ENCODE data around the gene ACSM6.

Gene ACSM6

DNA sequence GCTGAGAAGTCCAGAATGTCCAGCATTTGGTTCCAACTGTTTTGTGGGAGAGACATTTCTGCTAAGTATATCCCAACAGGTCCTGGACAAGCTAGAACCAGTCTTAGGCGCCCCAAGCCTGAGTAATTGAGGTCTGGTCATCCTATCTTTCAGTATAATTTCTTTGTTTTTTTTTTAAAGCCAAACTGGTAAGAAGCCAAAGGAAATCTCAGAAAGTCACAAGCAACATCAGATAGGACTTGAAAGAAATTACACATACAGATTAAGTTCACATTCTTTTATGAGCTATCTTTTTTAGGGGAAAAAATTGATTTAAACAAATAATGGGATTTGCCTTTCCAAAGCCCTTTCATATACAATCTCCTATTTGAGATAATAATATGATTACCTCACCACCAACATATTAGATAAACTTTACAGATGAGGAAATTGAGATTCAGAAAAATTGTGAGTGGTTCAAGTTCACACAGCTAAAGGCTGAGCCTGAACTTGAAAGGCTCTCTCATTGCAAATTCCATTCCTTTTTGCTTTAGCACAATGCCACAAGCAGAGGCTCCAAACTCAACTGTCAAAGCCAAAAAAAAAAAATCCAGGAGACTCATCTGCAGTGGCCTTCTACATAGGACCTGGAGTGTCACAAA is 81.8 kb downstream of the ACSM6 start:
- no peak for TF ChIP-seq CTCF (IDR thresholded peaks at IDR 0.05; ENCODE audit: extremely low read depth, missing control alignments)
- DNase-seq (ENCODE audit: low spot score): no peak

DNA sequence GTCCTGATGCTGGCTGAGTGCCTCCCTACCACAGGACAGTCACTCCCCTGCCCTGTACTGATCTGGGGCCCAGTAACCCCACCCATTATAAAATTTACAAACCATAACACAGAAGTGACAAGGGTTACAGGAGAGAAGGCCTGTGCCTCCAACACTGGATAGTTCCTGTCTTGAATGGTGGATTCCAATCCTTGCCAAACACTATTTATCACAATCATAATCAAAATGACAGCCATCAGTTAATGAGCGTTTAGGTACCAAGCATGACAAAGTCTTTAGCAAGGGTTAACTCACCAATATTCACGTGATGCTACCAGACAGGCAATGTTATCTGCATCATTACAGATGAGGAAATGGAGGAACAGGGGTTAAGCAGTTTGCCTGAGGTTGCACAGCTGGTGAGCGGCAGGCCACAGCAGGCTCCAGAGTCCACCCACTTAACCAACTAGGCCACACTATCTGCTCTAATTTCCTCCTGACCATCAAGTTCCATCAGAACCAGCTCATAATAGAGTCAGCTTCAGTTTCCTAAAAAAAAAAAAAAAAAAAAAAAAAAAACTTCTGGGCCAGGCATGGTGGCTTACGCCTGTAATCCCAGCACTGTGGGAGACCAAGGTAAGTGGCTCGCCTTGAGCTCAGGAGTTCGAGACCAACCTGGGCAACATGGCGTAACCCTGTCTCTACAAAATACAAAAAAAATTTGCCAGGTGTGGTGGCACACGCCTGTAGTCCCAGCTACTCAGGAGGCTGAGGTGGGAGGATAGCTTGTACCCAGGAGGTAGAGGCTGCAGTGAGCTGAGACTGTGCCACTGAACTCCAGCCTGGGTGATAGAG is 82.5 kb downstream of the ACSM6 start:
- no peak for DNase-seq (ENCODE audit: low spot score)

GRCh38 chr10:95277201-95277570 is 83.1 kb downstream of the ACSM6 start:
- DNase-seq (ENCODE audit: low spot score): no peak
- no peak for TF ChIP-seq CTCF (IDR thresholded peaks at IDR 0.05; ENCODE audit: extremely low read depth, missing control alignments)

More for the DNA sequence above, 82.5 kb downstream of the ACSM6 start:
- no peak for TF ChIP-seq CTCF (IDR thresholded peaks at IDR 0.05; ENCODE audit: extremely low read depth, missing control alignments)

DNA sequence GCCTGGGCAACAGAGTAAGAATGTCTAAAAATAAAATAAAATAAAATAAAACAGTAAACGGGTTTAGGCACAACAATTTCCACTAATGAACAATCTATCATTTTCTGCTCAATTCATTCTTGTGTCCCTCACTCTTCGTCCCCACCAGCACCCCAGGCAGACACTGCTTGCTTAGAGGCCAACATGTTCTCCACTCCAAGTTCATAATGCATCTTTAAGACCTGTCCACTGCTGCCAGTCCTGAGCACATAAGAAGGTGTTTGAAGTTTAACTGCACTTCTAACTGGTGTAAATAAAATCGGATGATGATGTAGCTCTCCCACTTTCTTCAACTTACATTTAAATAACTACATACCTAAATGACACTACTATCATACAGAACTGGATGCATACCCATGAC is 83.6 kb downstream of the ACSM6 start:
- no peak for TF ChIP-seq CTCF (IDR thresholded peaks at IDR 0.05; ENCODE audit: extremely low read depth, missing control alignments)
- no peak for DNase-seq (ENCODE audit: low spot score)
